ENCODE measurements around the gene IMPA2.
A peak's percentile ranks its signal among the peaks of the same experiment; 100 is the strongest.

The IMPA2 gene

DNA sequence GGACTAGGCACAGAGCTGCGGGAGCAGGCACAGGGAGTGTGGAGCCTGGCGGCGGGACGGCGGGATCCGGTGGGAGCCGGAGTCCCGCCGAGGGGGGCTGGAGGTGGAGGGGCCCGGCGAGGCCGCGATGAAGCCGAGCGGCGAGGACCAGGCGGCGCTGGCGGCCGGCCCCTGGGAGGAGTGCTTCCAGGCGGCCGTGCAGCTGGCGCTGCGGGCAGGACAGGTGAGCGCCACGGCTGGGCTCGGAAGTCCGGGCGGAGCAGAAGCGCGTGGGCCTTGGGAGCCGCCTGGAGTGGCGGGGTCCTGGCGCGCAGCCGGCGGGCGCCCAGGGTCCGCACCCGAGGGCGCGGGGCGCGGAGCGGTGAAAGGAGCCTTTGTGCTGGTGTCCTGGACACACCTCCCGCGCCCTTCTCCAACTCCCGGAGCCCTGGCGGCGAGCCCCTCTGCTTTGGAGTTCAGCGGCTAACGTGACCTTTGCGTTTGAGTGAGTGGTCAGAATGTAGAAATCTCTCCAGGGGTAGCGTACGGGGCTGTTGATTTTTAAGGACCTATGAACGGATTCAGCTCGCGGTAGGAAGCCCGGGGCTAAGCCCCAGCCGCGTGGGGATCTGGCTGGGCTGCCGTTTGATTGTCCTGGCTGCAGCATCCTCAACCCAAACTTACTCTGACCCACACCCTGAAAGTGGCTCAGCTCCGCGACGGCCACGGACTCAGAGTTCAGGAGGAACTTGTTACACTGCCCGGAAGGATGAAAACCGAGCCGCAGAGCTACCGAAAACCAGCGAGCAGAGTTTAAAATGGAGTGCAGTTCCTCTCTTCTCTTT is 448 bp downstream of the IMPA2 start:
- no peak for DNase-seq (ENCODE audit: insufficient read length)
- no peak for TF ChIP-seq POLR2AphosphoS5 (IDR thresholded peaks at IDR 0.05; ENCODE audit: low read depth, low read length)
- no peak for TF ChIP-seq TAF1 (IDR thresholded peaks at IDR 0.05; ENCODE audit: borderline replicate concordance, low read depth, low read length)
- TF ChIP-seq POLR2A (IDR thresholded peaks at IDR 0.05; ENCODE audit: low read depth, low read length): peak; percentile 57; the same call in 1 of the 2 replicates
- FAIRE-seq: no peak

DNA sequence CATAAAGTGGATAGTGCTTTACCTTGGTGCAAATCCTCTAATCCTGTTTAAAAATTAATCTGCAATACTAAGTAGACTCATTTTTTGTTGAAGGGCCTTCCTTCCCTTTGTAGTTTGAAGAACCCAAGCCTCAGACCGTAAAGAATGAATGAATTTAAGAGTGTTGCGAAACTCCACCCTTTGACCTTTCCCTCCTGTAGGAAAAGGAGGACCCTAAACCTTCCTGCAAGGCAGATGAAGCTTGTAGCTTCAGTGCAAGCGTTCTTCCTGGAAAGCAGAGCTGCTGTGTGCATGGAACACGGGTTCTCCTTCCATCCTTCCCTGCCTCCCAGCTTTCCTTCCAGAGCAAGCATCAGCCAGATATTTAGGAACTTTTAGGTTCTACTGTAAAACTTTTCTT is 1.7 kb downstream of the IMPA2 start:
- TF ChIP-seq TAF1 (IDR thresholded peaks at IDR 0.05; ENCODE audit: borderline replicate concordance, low read depth, low read length): no peak
- DNase-seq (ENCODE audit: insufficient read length) (no peak), FAIRE-seq (no peak)

DNA sequence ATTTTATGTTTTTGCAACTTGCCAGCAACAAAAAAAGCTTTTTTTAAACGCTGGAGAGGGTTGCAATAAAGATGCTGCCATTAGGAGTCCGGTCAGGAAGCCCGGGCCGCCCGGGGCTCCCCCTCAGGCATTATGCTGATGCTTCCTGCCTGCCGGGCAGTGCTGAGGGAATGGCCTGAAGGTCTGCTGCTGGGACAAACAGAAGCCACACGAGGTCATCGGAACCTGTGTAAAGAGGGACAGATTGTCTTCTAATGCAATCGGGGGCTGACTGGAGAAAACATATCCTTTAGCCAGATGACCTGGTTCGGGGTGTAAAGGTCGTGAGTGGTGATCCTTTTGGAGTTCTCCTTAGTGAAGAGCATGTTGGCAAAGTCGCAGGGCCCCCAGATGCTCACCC is 2.3 kb downstream of the IMPA2 start:
- DNase-seq (ENCODE audit: insufficient read length) (no peak), FAIRE-seq (no peak)
- TF ChIP-seq TAF1 (IDR thresholded peaks at IDR 0.05; ENCODE audit: borderline replicate concordance, low read depth, low read length) (no peak), POLR2AphosphoS5 (IDR thresholded peaks at IDR 0.05; ENCODE audit: low read depth, low read length) (no peak), POLR2A (IDR thresholded peaks at IDR 0.05; ENCODE audit: low read depth, low read length) (no peak)

DNA sequence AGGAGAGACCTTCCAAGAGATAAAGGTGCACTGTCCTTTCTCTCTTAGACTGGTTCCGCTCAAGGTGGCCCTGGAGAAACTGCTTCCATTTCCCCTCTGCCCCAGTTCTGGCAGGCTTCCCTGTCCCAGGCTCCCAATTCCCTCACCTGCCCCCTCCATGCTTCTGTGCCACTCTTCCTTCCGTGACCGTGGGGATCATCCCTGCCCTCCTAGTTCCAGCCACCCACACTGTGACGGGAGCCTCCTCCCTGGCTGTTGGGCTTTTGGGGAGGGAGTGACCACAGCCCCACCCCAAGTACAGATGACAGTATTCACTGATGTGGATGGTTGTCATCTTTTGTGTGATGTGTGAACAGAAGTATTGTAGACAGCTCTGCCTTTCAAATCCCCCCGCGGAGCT is 2.8 kb downstream of the IMPA2 start:
- DNase-seq (ENCODE audit: insufficient read length): no peak
- FAIRE-seq: no peak
- TF ChIP-seq POLR2A (IDR thresholded peaks at IDR 0.05; ENCODE audit: low read depth, low read length): no peak

DNA sequence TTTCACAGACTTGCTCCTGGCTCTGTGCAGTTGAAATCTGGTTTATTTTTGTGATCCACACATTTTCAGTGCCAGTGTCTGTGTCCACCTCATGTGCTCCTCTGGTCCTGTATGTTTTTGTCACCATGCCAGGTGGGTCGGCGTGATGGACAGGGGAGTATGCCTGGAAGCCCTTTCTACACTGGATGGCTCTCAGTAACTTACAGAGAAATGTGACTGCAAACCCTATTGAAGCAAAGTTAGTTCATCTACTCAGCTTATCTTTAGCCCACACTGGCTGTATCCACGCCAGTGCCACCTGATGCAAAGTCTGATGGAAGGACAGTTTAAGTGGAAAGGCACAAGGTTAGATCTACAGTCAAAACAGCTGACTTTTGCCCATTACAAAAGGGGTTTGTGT is 4.3 kb downstream of the IMPA2 start:
- FAIRE-seq (no peak), DNase-seq (ENCODE audit: insufficient read length) (no peak)
- TF ChIP-seq TAF1 (IDR thresholded peaks at IDR 0.05; ENCODE audit: borderline replicate concordance, low read depth, low read length) (no peak), POLR2A (IDR thresholded peaks at IDR 0.05; ENCODE audit: low read depth, low read length) (no peak), POLR2AphosphoS5 (IDR thresholded peaks at IDR 0.05; ENCODE audit: low read depth, low read length) (no peak)

DNA sequence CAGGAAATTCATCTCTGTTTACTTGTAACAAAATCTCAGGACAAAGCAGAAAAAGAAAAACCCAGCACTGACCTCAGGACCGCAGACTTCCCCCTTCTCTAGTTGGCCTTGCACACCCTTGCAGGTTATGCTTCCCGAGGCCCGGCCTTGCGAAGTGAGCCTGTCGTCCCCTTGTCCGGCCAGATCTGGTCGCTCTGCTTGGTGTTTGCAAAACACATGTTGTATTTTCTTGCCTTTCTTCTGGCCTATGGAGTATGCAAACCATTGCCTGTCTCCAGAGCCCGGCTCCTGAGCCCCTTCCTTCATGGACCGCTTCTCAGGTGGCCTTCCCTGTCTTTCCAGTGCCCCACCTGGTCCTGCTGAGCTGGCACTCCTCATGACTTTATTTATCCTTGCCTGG is 4.8 kb downstream of the IMPA2 start:
- no peak for TF ChIP-seq TAF1 (IDR thresholded peaks at IDR 0.05; ENCODE audit: borderline replicate concordance, low read depth, low read length)
- TF ChIP-seq POLR2AphosphoS5 (IDR thresholded peaks at IDR 0.05; ENCODE audit: low read depth, low read length): no peak
- TF ChIP-seq POLR2A (IDR thresholded peaks at IDR 0.05; ENCODE audit: low read depth, low read length): no peak
- DNase-seq (ENCODE audit: insufficient read length): no peak
- FAIRE-seq: no peak

DNA sequence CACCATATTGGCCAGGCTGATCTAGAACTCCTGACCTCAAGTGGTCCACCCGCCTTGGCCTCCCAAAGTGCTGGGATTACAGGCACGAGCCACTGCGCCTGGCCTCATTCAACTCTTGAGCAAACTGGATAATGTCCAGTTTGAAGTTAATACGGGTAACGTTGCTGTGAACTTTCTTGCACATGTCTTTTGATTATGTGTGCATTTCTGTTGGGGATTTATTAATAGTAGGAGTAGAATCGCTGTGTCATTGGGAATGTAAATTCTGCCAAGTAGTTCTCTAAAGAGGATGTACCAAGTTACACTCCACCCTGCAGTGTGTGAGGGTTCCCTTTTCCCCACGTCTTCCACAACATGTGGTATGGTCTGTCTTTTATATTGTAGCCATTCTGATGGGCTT is 6.2 kb downstream of the IMPA2 start:
- DNase-seq (ENCODE audit: insufficient read length) (no peak), FAIRE-seq (no peak)
- TF ChIP-seq TAF1 (IDR thresholded peaks at IDR 0.05; ENCODE audit: borderline replicate concordance, low read depth, low read length) (no peak), POLR2AphosphoS5 (IDR thresholded peaks at IDR 0.05; ENCODE audit: low read depth, low read length) (no peak), POLR2A (IDR thresholded peaks at IDR 0.05; ENCODE audit: low read depth, low read length) (no peak)

DNA sequence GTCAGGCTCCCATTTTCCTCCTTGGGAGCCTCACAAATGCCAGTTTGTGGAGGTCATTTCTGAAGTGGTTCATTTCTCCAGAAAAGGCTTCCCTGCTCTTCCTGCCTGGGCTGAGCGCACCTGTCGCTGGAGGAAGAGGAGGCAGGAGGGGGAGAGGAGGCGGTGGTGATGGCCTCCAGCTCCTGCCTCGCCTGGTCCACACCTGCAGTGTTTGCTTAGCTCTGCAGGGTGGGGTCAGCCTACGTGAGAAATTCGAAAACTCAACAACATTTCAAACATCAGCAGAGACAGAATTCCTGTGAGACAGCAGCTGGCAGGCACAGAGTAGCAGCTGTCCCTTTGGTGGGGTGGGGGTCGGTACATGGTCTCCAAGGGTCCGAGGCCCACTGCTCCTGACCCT is 7.9 kb downstream of the IMPA2 start:
- TF ChIP-seq POLR2AphosphoS5 (IDR thresholded peaks at IDR 0.05; ENCODE audit: low read depth, low read length) (no peak), POLR2A (IDR thresholded peaks at IDR 0.05; ENCODE audit: low read depth, low read length) (no peak), TAF1 (IDR thresholded peaks at IDR 0.05; ENCODE audit: borderline replicate concordance, low read depth, low read length) (no peak)
- DNase-seq (ENCODE audit: insufficient read length): no peak
- no peak for FAIRE-seq

DNA sequence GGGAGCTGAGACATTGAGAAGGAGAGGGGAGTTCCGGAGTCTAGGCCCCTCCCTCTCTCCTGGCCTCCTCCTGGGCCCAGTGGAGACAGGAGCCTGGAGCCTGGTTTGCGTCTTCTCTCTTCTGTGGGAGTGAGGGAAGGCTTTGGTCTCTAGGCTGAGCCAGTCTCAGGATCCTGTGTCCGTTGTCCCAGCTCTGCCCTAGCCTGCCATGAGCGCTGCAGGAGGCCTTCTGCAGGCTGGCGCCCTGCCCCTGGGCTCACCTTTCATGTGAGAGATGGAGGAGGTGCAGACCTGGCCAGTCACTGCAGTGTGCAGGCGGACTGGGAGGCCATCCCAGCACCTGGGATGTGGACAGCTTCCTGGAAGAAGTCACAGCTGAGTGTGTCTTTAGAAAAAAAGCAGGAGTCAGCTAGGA is 8.7 kb downstream of the IMPA2 start:
- no peak for DNase-seq (ENCODE audit: insufficient read length)
- no peak for TF ChIP-seq POLR2A (IDR thresholded peaks at IDR 0.05; ENCODE audit: low read depth, low read length)
- no peak for TF ChIP-seq TAF1 (IDR thresholded peaks at IDR 0.05; ENCODE audit: borderline replicate concordance, low read depth, low read length)
- no peak for TF ChIP-seq POLR2AphosphoS5 (IDR thresholded peaks at IDR 0.05; ENCODE audit: low read depth, low read length)
- no peak for FAIRE-seq

DNA sequence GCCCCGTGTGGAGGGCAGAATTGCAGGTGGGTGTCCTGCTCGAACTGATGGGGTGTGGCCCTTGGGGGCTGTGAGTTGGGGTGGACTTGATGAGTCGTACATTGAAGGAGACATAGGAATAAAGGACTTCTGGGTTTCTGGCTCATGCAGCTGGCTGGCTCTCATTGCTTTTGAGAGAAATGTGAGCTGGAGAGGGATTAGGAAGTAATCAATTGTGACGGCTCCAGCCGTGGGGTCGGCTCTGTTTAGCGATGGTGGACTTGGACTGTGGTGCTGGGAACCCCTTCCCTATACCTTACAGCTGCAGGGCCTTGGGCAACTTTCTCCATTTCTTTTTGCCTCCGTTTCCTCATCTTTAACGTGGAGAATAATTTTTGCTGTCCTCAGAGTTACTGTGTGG is 9.2 kb downstream of the IMPA2 start:
- DNase-seq (ENCODE audit: insufficient read length) (no peak), FAIRE-seq (no peak)
- TF ChIP-seq POLR2A (IDR thresholded peaks at IDR 0.05; ENCODE audit: low read depth, low read length) (no peak), POLR2AphosphoS5 (IDR thresholded peaks at IDR 0.05; ENCODE audit: low read depth, low read length) (no peak)

DNA sequence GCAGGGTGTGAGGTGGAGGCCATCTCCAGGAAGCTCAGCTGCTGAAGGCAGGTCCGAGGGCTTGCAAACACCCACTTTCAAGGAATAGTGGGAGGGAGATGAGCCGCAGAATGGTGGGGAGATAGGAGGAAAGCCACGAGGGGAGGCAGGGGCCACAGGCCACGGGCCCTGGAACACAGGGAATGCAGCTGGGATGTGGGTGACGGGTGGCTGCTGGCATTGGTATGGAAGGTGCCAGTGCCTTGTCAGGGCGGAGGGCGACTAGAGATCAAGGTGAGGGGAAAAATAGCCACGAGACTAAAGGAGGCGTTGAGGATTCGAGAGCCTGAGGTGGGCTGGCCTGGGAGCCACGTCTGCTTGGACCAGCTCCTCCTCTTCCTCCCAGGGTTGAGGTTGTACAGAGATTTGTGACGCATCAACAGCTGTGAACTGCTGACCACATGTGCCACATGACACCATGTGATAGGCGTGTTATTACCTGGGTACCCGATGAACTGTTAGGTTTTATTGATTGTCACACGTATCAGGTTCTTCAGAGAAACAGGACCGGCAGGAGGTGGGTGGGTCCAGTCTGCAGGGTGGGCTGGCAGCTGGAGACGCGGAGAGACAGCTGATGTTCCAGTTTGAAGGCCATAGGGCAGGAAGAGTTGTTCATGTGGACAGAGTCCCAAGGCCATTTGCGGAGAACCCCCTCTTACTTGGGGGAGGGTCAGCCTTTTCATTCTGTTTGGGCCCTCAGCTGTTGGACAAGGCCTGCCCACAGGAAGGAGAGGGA is 9.9 kb downstream of the IMPA2 start:
- FAIRE-seq (no peak), DNase-seq (ENCODE audit: insufficient read length) (no peak)
- TF ChIP-seq TAF1 (IDR thresholded peaks at IDR 0.05; ENCODE audit: borderline replicate concordance, low read depth, low read length): no peak
- no peak for TF ChIP-seq POLR2AphosphoS5 (IDR thresholded peaks at IDR 0.05; ENCODE audit: low read depth, low read length)
- TF ChIP-seq POLR2A (IDR thresholded peaks at IDR 0.05; ENCODE audit: low read depth, low read length): no peak

DNA sequence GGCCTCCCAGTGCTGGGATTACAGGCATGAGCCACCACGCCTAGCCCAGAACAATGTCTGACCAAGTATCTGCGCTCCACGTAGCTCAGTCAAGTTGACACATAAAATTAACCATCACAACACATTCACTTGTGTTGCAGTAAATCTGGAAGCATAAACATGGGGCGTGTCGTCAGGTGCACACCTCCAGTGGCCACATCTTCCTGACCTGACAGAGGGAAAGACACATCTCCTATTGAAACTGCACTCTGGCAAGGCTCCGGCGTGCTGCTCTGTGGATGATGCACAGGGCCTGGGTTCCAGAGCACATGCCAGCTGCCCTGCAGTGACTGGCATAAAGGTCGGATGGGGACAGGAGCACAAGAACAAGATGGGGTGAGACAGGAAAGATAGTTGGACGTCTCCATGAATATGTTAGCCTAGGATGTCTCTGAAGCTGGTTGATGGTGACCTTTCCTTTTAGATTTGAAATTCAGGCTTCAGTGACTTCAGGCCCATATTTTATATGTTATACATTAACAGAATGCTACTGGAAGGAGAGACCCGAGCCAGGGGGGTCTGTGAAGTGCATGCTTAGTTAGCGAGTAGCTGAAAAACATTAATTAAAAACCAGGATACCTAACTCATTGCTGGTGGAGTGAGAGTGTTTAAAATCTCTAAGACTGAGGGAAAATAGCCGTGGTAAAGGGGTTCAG is 10.9 kb downstream of the IMPA2 start:
- FAIRE-seq: no peak
- TF ChIP-seq TAF1 (IDR thresholded peaks at IDR 0.05; ENCODE audit: borderline replicate concordance, low read depth, low read length): no peak
- TF ChIP-seq POLR2AphosphoS5 (IDR thresholded peaks at IDR 0.05; ENCODE audit: low read depth, low read length): no peak
- TF ChIP-seq POLR2A (IDR thresholded peaks at IDR 0.05; ENCODE audit: low read depth, low read length): no peak
- DNase-seq (ENCODE audit: insufficient read length): no peak

All from GM12892 (cell line).